ENCODE data around the gene GNG12.

DNA sequence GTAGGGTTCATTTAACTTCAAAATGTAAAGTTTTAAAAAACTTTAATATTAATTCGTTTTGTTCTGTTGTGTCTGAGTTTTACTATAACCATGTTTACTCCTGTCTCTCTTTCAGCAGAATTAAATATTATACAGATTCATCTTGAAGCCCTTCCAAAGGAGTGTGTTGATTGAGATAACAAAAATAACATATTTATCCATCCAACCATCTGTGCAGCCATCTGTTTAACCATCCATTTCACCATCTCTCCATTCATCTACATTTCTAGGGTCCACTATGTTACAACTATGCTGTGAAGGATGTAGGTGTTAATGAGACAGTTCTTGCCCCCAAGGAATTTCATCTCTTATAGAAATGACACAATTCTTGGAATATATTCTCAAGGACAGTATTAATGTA lies 36.0 kb upstream of the GNG12 start:
- TF ChIP-seq, protein P1, sequence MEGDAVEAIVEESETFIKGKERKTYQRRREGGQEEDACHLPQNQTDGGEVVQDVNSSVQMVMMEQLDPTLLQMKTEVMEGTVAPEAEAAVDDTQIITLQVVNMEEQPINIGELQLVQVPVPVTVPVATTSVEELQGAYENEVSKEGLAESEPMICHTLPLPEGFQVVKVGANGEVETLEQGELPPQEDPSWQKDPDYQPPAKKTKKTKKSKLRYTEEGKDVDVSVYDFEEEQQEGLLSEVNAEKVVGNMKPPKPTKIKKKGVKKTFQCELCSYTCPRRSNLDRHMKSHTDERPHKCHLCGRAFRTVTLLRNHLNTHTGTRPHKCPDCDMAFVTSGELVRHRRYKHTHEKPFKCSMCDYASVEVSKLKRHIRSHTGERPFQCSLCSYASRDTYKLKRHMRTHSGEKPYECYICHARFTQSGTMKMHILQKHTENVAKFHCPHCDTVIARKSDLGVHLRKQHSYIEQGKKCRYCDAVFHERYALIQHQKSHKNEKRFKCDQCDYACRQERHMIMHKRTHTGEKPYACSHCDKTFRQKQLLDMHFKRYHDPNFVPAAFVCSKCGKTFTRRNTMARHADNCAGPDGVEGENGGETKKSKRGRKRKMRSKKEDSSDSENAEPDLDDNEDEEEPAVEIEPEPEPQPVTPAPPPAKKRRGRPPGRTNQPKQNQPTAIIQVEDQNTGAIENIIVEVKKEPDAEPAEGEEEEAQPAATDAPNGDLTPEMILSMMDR (IDR thresholded peaks at IDR 0.05; ENCODE audit: low read depth, low read length), result no peak
- TF ChIP-seq POLR2A (IDR thresholded peaks at IDR 0.05; ENCODE audit: extremely low read depth, insufficient read length), result no peak
- TF ChIP-seq, protein P2, sequence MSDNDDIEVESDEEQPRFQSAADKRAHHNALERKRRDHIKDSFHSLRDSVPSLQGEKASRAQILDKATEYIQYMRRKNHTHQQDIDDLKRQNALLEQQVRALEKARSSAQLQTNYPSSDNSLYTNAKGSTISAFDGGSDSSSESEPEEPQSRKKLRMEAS (IDR thresholded peaks at IDR 0.05; ENCODE audit: low read depth, low read length), result no peak

All from NB4 (cell line).